WTC11 (cell line): ENCODE measurements around the gene SEMA3F.

Experiments used
- ATF3 ChIP-seq: sonication (generic); formaldehyde crosslinking; conservative IDR thresholded peaks from 2 replicates; pipeline ENCODE4 v1.8.1; 2022; ENCODE audit warnings: mild to moderate bottlenecking, missing genetic modification reagents
- CTCF ChIP-seq: fragments of 200-600 bp; IDR thresholded peaks from 2 replicates; pipeline ENCODE4 v1.8.0; 2022; ENCODE audit warnings: antibody characterized with exemption
- E2F1 ChIP-seq: sonication (generic); formaldehyde crosslinking; IDR thresholded peaks from 2 replicates; pipeline ENCODE4 v1.8.0; 2022; ENCODE audit warnings: mild to moderate bottlenecking, missing genetic modification reagents
- ETV6 ChIP-seq: sonication (generic); formaldehyde crosslinking; IDR thresholded peaks from 2 replicates; pipeline ENCODE4 v1.8.1; 2022; ENCODE audit warnings: mild to moderate bottlenecking, missing genetic modification reagents
- FOXK1 ChIP-seq: sonication (generic); formaldehyde crosslinking; IDR thresholded peaks from 2 replicates; pipeline ENCODE4 v1.8.0; 2022; ENCODE audit warnings: mild to moderate bottlenecking, moderate library complexity, missing genetic modification reagents
- RELA ChIP-seq: sonication (generic); formaldehyde crosslinking; IDR thresholded peaks from 2 replicates; pipeline ENCODE4 v1.8.1; 2022; ENCODE audit warnings: missing genetic modification reagents, mild to moderate bottlenecking, borderline replicate concordance

DNA sequence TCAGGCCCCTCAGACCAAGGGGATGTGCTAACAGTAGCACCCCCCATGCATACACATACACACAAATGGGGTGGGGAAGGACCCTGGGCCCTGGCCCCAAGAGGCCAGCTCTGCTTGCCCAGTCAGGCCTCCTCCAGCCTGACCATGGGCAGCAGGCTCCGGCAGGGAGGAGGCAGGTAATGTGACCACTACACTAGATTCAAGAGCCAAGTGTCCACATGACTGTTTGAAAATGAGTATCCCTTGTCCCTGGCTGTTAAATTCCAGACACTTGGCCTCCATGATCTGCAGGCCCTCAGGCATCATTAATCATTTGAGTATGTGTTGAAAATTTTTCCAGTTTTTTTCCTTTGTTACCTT is 67.0 kb downstream of the SEMA3F start:
- TF ChIP-seq CTCF = no peak
- no peak for TF ChIP-seq ETV6
- no peak for TF ChIP-seq ATF3 (CRISPR knock-in tag)
- TF ChIP-seq RELA (CRISPR knock-in tag) = no peak
- TF ChIP-seq E2F1 (CRISPR knock-in tag) = no peak
- no peak for TF ChIP-seq FOXK1 (CRISPR knock-in tag)
